Frontal cortex (tissue), 4 donors: ENCODE data around the gene ZNFX1. TPM values are rescaled to one million over a fixed set of nuclear protein-coding genes. Genes with fewer than 3 reads are reported as not detected.
A peak's percentile ranks its signal among the peaks of the same experiment; 100 is the strongest.

Experiments used
- DNase-seq, 2 donors: peaks; one replicate each; pipeline ENCODE4 v3.0.0; 2012; ENCODE audit warnings: low spot score in 2 of 2
- FAIRE-seq: peaks from 2 replicates; lab custom pipeline; 2012; peaks lifted over from hg19 to GRCh38; lab: Jason Lieb, UNC
- total RNA-seq: library from RNA; depleted of rRNA; stranded (reverse); fragments of >200 nt; gene quantifications from one replicate; pipeline ENCODE4 v1.2.3, GENCODE V29; 2014
- donor health status: control.
- donor health status: control.
- donor health status: control.

ZNFX1 gene
- total RNA-seq, 1 donor from 2014 or later: 13.0 TPM

- DNase-seq: no peak
- no peak for FAIRE-seq
These were observed 3.4 kb upstream of the ZNFX1 start for GRCh38 chr20:49281059-49281912.

- DNase-seq: no peak
- FAIRE-seq: no peak
These were observed 2.7 kb upstream of the ZNFX1 start for GRCh38 chr20:49280463-49281058.

GRCh38 chr20:49279677-49280462 is 2.0 kb upstream of the ZNFX1 start:
- DNase-seq: no peak
- no peak for FAIRE-seq

- DNase-seq (no peak), FAIRE-seq (no peak)
These were observed 1.2 kb upstream of the ZNFX1 start for GRCh38 chr20:49278818-49279676.

- FAIRE-seq (no peak), DNase-seq (peak in 1 of 2 donors; percentile 25)
These were observed 146 bp downstream of the ZNFX1 start for GRCh38 chr20:49277786-49278035.

GRCh38 chr20:49276961-49277785 is 684 bp downstream of the ZNFX1 start:
- peak in 1 of 2 donors; percentile 28 for DNase-seq
- no peak for FAIRE-seq

- FAIRE-seq: no peak
- peak in 1 of 2 donors; percentile 37 for DNase-seq
These were observed 1.5 kb downstream of the ZNFX1 start for GRCh38 chr20:49276161-49276960.

- no peak for DNase-seq
- FAIRE-seq: no peak
These were observed 2.2 kb downstream of the ZNFX1 start for GRCh38 chr20:49275636-49276035.

GRCh38 chr20:49275216-49275615 is 2.6 kb downstream of the ZNFX1 start:
- DNase-seq: no peak

GRCh38 chr20:49273696-49274277 is 4.1 kb downstream of the ZNFX1 start:
- no peak for DNase-seq
- FAIRE-seq: no peak

More at GRCh38 chr20:49275216-49275615, 2.6 kb downstream of the ZNFX1 start:
- FAIRE-seq: no peak

- no peak for DNase-seq
- no peak for FAIRE-seq
These were observed 5.2 kb downstream of the ZNFX1 start for GRCh38 chr20:49272654-49273053.

- FAIRE-seq (no peak), DNase-seq (no peak)
These were observed 7.1 kb downstream of the ZNFX1 start for GRCh38 chr20:49270736-49271135.

- FAIRE-seq (no peak), DNase-seq (no peak)
These were observed 7.7 kb downstream of the ZNFX1 start for GRCh38 chr20:49270177-49270576.

- no peak for DNase-seq
- no peak for FAIRE-seq
These were observed 9.1 kb downstream of the ZNFX1 start for GRCh38 chr20:49268600-49269365.

GRCh38 chr20:49267327-49267726 is 10.5 kb downstream of the ZNFX1 start:
- no peak for FAIRE-seq
- no peak for DNase-seq

GRCh38 chr20:49262444-49262843 is 15.4 kb downstream of the ZNFX1 start:
- FAIRE-seq: no peak
- DNase-seq: no peak

- DNase-seq: no peak
- FAIRE-seq: no peak
These were observed 16.7 kb downstream of the ZNFX1 start for GRCh38 chr20:49261173-49261572.
